Karpas-422 (cell line): Measurements from ENCODE around the gene TRIM50. TPM values are rescaled to one million over a fixed set of nuclear protein-coding genes. Genes with fewer than 3 reads are reported as not detected.
"Not testable (repeated sequence)": the region's sequence is repeated elsewhere in the genome, so short reads cannot be mapped to it uniquely, and the experiment has no call there.

ENCODE experiments used
- DNase-seq: peaks from one replicate; pipeline ENCODE4 v3.0.0-alpha.2; 2015
- H2AFZ ChIP-seq: fragments of 200-600 bp; sonication (generic); 2 replicates; pipeline ENCODE4 v1.6.1; 2014; ENCODE audit warnings: antibody characterized with exemption, low read length, mixed read lengths
- H3K27ac ChIP-seq: fragments of 200-600 bp; sonication (generic); 2 replicates; pipeline ENCODE4 v1.5.1; 2014; ENCODE audit warnings: mild to moderate bottlenecking, low read length, moderate library complexity
- H3K27me3 ChIP-seq: fragments of 200-600 bp; sonication (generic); 2 replicates; pipeline ENCODE4 v1.6.1; 2014; ENCODE audit warnings: low read length, mixed read lengths
- H3K36me3 ChIP-seq: fragments of 200-600 bp; sonication (generic); 2 replicates; pipeline ENCODE4 v1.6.1; 2014; ENCODE audit warnings: low read length, mixed read lengths; ENCODE audit not compliant: insufficient read depth
- H3K4me1 ChIP-seq: fragments of 200-600 bp; sonication (generic); 2 replicates; pipeline ENCODE4 v1.6.1; 2014; ENCODE audit warnings: mild to moderate bottlenecking, low read length, mixed read lengths
- H3K4me2 ChIP-seq: fragments of 200-600 bp; sonication (generic); 2 replicates; pipeline ENCODE4 v1.6.1; 2014; ENCODE audit warnings: low read length, low read depth, mild to moderate bottlenecking; ENCODE audit not compliant: poor library complexity, severe bottlenecking
- H3K4me3 ChIP-seq: fragments of 200-600 bp; sonication (generic); 2 replicates; pipeline ENCODE4 v1.5.1; 2014; ENCODE audit warnings: mild to moderate bottlenecking, antibody characterized with exemption, low read length, mixed read lengths
- H3K79me2 ChIP-seq: fragments of 200-600 bp; sonication (generic); 2 replicates; pipeline ENCODE4 v1.6.1; 2014; ENCODE audit warnings: mild to moderate bottlenecking, low read length, mixed read lengths
- H3K9ac ChIP-seq: fragments of 200-600 bp; sonication (generic); 2 replicates; pipeline ENCODE4 v1.6.0; 2014; ENCODE audit warnings: low read length
- H3K9me2 ChIP-seq: fragments of 200-600 bp; sonication (generic), shearing (Covaris generic); replicated peaks from 2 replicates; pipeline ENCODE4 v1.6.0; 2014; ENCODE audit warnings: mild to moderate bottlenecking, low read length, moderate library complexity; ENCODE audit not compliant: insufficient read depth
- H3K9me3 ChIP-seq: fragments of 300-700, 200-600 bp; sonication (generic); 2 replicates; pipeline ENCODE4 v1.6.1; 2014; ENCODE audit warnings: low read length, mixed read lengths
- H4K20me1 ChIP-seq: fragments of 200-600 bp; sonication (generic); 2 replicates; pipeline ENCODE4 v1.6.1; 2014; ENCODE audit warnings: mild to moderate bottlenecking, antibody characterized with exemption, low read length, low read depth; ENCODE audit not compliant: insufficient read depth
- small RNA-seq: library from RNA; depleted of rRNA; stranded (forward); fragments of <200 nt; gene quantifications from one replicate; pipeline ENCODE3, GENCODE V24; 2014
- total RNA-seq: library from RNA; depleted of rRNA; stranded (reverse); fragments of >200 nt; shearing (Covaris generic); gene quantifications from 2 replicates; pipeline ENCODE4 v1.2.3, GENCODE V29; 2014; ENCODE audit warnings: low replicate concordance; rRNA removed

The TRIM50 gene
- total RNA-seq, 1 experiment from 2014 or later = not detected

GRCh38 chr7:73277210-73277609 lies 50.7 kb downstream of the TRIM50 start:
- H3K36me3 ChIP-seq, H3K79me2 ChIP-seq, H2AFZ ChIP-seq, H3K27me3 ChIP-seq, DNase-seq, H3K4me1 ChIP-seq, H4K20me1 ChIP-seq, H3K4me3 ChIP-seq, H3K27ac ChIP-seq, H3K9me2 ChIP-seq, H3K9ac ChIP-seq, H3K4me2 ChIP-seq, H3K9me3 ChIP-seq: not testable (repeated sequence)

- not testable (repeated sequence) for H2AFZ ChIP-seq, H3K4me1 ChIP-seq, H3K9ac ChIP-seq, H3K27me3 ChIP-seq, H3K9me2 ChIP-seq, H3K27ac ChIP-seq, H3K4me3 ChIP-seq, H3K36me3 ChIP-seq, H3K9me3 ChIP-seq, DNase-seq, H3K79me2 ChIP-seq, H4K20me1 ChIP-seq, H3K4me2 ChIP-seq
These were observed 60.1 kb downstream of the TRIM50 start for GRCh38 chr7:73267813-73268212.

DNA sequence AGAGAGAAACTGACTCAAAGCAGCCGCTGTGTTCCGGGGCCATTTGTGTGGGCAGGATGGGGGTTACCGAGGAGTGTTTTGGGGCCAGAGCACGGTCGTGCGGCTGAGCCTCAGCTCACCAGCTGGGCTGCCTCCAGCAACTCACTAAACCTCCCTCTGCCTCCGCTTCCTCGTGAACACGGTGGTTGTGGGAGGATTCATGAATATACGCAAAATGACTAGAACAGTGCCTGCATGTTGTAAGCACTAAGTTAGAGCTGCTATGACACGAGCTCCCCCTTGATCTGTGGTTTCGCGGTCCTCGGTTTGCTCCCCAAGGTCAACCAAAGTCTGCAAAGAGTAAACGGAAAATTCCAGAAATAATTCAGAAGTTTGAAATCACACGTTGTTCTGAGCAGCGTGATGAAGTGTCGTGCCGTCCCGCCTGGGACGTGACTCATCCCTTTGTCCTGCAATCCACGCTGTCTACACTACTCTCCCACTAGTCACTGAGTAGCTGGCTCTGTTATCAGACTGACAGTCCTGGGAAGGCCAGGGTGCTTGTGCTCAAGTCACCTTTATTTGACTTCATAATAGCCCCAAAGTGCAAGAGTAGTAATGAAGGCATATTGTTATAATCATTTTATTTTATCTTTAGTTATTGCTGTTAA lies 61.0 kb downstream of the TRIM50 start:
- not testable (repeated sequence) for DNase-seq, H3K27me3 ChIP-seq, H3K4me3 ChIP-seq, H3K4me2 ChIP-seq, H3K27ac ChIP-seq, H3K4me1 ChIP-seq, H3K79me2 ChIP-seq, H2AFZ ChIP-seq, H3K36me3 ChIP-seq, H4K20me1 ChIP-seq, H3K9me2 ChIP-seq, H3K9me3 ChIP-seq, H3K9ac ChIP-seq

Small RNAs within 50 kb of the gene (small RNA-seq; reads per million reads assigned to genes)
- gene RNU6-1080P = not detected

Other genes with a start within 250 kb of the TRIM50 start
- not detected in 2 replicates for gene SPDYE9, start 242.0 kb downstream of the TRIM50 start, total RNA-seq
- gene NSUN5, start 19.3 kb downstream of the TRIM50 start, total RNA-seq = 31.6 and 39.4 TPM in 2 replicates
- not detected in 2 replicates for gene FKBP6, start 79 bp upstream of the TRIM50 start, total RNA-seq
- gene FZD9, start 105.7 kb upstream of the TRIM50 start, total RNA-seq = not detected in 2 replicates
- gene BAZ1B, start 194.2 kb upstream of the TRIM50 start, total RNA-seq = 49.0 and 51.2 TPM in 2 replicates
- 37.2 and 50.9 TPM in 2 replicates for gene BCL7B, start 229.6 kb upstream of the TRIM50 start, total RNA-seq